ENCODE measurements around the gene SP9.

The SP9 gene

GRCh38 chr2:174334781-174335251 lies at the start of gene SP9:
Gene SP9, plus strand, starts transcription at chr2:174334954. Its CDS starts 139 bp downstream, at chr2:174335093.
- DNase-seq, result no peak

DNA sequence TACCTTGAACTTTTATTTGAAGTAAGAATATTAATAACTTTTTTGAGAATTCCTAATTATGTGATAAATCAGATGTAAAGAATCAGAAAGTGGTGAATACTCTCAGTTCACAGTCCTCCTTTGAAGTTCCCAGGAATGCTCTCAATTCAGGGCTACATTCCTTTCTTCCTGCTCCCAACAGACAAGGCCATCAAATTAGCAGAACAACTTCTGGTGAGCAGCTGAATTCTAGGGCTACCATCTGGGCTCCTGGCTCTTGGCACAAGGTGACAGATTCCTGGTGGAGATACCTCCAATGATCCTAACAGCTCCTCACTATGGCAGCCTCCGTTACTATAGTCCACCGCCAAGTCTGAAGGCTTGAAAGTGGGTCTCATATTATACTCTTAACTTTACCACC lies 48.6 kb upstream of the SP9 start:
- DNase-seq, result no peak

- DNase-seq, result no peak
Observed at GRCh38 chr2:174292908-174293307, 41.8 kb upstream of the SP9 start.

DNA sequence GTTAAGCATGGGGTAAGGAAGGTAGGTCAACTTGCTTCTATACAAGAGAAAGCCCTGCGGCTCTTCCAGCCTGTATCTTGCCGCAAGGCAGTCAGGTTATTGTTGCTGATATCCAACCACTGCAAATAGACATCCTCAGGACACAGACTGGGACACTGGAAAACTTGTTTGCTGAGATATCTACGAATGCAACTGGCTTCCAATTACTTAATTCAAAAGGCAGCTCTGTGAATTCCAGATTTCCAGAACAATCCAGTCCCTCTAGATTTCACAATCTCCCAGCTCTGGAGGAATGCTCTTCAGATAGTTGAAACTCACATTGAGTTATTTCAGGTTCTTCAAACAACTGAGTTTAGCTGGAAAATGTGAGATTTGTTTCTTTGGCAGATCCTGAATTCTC lies 34.6 kb upstream of the SP9 start:
- no peak for DNase-seq

- DNase-seq, result no peak
Observed at GRCh38 chr2:174312581-174313234, 22.0 kb upstream of the SP9 start.

DNA sequence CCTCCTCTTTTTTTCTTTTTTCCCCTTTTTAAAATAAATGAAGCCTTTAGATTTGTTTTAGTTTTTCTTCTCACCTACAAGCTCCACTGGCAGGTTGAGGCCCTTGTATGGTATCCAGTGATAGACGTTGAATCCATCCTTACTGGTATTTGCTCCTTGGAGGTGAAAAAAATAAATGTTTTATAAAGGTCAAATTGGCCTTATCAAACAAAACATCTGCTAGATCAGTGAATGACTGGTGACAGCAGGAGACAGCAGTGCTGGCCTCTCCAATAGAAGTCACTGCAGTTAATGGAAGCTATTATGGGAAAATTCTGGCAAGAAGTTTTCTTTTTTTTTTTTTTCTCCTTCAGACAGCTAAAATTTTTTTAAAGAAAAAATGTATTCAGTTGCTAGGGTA lies 12.6 kb upstream of the SP9 start:
- DNase-seq, result no peak

- no peak for DNase-seq
Observed at GRCh38 chr2:174322746-174323145, 12.0 kb upstream of the SP9 start.

GRCh38 chr2:174324530-174324929 lies 10.2 kb upstream of the SP9 start:
- no peak for DNase-seq

DNA sequence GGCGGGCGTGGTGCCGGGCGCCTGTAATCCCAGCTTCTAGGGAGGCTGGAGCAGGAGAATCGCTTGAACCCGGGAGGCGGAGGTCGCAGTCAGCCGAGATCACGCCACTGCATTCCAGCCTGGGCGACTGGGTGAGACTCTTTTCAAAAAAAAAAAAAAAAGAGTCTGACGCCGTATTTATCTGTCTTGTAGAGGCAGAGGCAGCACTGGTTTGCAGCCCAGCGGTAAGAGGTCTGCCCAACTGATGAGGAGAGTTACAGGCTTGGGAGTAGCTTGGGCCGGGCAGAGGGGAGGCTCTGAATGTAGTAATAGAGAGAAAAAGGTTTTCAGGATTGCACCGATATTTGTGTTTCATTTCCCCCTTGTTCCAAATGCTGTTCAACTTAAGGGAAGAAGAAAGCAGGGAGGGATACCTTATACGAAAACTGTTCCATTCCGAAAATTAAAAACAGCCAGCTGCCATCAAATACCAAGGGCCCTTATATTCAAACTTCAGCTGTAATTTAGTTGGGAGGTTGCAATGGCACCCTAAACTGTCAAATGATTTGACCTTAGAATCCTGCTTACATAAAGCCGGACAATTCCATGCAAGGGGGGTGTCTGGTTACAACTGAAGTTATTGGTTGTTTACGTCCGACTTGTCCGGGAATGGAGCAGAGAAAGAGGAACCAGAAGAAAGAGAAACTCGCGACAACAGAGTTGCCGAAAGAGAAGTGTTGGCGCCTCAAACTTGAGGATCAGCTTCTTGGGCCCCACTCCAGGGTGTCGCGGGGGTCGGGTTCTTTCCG lies 9.2 kb upstream of the SP9 start:
- no peak for DNase-seq

DNA sequence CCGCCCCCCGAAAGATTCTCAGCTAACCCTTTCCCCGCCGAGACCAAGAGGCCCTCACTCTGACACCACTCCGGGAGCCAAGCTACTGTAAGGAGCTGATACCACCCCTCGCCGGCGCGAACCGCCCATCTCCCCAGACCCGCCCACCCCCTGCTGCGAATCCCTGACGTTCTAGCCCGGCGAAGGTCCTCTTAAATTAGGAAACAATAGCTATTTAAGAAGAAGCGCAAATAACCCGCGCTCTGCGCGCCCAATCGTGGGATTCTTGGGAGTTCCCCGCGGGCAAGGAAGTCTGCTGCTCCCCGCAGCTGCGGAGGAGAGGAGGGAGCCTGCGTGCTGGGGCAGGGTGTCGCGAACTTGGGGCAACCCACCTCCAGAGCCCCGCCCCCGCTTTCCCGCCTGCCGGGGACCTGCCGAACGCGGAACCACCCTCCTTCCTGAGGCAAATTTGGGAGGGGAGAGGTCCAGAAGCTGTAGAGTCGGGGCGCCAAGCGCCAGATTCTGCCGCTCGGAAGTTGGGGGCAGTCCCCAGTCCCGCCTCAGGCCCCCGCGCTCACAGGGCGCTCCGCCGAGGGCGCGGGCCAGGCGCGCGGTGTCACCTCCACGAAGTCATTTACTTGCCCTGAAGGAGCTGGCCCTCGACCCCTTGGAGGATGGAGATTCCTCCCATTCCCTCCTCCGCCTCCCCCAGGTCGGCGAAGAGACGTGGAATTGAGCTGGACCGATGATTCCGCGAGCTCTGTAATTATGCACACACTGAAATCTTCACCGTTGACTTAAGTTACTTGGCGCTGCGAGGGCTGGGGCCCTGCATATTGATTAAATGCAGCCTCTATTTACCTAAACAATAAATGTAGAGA lies 8.4 kb upstream of the SP9 start:
- peak; percentile 17 for DNase-seq

DNA sequence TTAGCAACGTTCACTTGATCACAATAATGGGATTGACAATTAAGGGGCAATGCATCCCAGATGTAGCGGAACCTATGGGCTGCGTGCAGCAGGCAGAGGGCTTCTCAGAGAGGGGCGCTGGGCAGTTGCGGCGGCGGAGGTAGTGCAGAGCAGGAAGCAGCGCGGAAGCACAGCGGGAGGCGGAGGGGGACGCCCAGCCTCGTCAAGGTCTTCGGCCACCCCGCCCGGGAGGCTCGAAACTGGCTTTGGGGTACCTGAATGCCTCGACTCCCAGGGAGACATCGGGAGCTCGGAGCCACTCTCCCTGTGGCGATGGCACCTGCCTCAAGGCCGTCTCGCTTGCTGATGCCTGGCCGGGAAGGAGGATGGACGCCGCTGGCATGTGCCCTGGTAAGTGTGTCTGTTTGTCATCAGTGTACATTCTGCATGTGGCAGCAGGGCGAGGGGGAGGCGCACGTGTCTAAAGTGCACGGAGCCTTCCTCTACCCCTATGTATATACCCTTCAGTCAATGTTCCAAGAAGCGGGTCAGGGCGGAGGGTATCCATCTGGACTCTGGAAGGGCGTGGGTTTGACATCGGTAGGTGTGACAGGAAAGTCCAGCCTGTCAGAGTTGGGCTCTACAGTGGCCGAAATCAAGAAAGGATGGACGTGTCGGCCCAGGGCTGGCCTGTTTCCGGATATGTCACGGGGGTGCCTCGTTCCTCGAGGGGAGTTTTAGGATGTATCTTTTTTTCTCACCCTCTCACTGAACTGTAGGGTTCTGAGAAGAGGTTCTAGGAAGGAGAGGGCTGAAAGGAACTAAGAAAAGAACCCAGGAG lies 7.5 kb upstream of the SP9 start:
- no peak for DNase-seq

DNA sequence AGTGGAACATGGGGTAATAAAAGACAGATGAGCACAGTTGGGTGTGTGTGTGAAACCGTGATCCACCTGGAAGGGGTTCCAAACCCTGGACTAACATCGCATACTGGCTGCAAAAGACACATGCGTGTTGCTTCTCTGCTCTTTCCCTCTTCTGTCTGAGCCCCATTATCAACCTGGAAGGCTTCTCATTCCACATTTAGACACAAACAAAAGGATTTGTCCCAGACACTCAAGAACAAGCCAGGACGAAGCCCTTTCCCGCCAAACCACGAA lies 7.0 kb upstream of the SP9 start:
- DNase-seq, result no peak

DNA sequence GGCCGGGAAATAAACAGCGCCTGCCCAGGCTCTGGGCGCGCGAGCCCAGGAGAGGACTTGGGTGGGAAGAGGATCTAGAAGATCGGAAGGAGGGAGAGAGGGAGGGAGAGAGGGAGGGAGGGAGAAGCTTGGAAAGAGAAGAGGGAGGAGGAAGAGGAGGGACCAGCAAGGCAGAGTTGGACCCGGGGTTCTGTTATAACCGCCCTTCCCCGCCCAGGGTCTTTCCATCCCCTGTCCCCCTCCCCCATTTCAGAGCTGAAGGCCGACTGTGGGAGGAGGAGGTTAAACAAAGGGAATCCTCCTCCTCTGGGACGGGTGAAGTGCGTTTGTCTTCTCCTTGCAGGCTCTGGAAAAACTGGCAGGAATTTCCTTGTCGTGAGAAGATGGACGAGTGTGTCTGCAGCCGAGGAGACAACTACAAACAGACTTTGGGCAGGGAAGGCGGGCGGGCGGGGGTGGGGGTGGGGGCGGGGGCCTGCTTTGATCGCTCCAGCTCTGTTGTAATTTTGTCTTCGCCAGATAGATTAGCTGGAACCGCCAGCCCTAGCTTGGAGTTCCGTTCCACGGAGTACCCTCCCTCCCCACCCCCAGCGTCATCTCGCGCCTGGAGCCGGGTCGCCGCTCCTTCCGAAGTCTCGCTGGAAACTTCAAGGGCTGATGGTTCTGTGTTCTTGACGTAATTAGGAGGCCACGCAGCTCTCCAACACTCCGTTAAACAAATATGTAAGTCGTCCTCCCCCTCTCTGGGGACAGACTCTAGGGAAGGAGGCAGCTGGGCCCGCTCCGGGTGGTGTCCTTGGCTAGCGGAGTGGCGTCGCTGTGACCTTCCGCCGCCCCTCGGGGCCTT lies 6.4 kb upstream of the SP9 start:
- no peak for DNase-seq

DNA sequence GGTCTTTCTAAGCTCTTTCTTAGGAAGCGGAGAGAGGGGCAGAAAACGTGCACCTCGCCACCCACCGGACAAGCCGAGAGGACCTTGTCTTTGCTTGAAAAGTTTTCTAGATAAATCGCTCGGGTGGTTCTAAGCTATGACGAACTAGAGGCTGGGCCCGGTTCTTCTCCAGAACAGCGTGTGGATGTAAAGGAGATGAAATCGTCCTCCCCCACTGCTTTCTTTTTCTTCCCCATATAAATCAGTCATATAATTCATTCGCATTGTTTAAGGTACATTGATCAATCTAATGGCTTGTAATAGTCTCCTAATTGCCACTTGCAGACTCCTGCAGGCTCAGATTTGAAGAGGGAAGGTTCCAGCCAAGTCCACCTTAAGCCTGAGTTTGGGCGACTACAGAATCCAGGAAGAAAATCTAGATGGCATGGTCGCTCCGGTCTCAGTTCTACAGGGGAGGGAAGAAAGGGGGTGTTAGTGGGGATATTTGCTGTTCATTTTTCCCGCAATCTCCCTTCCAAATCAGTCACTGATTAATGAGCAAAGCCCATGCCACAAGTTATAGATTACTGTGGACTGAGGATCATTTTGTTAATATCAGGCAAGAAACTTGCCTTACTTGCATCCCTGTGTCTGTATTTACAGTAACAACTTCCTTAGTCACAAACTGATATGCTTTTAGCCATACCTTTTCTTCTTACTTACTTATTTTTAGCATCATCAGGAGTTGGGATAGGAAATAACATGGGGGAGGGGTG lies 5.6 kb upstream of the SP9 start:
- DNase-seq, result no peak

DNA sequence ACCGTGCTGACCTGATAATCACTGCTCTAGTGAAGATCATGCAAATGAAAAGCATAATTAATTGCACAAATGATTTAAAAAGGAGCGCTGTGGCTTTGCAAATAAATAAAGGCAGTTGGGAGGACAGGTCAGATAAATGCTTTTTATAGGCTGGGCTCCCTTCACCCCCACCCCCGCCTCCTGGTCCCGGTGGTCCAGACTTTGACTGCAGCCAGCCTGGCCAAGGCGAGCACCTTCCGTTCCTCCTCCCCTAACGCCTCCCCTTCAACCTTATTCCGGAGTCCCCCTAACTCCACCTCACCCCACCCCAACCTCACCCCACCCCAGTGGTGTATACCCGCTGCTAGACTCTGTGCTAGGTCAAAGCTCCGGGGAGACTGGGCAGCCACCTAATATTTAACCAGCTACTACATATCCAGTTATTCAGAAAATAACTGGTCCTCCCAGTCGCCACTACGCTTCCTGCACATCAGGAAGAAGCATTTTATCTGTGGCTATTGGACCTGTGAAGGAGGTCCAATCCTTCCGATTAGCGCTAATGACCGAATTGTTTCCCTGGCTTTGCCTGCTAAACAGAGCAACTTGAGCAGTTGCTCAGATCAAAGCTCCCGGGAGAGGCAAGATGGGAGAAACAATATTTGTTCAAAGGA lies 3.7 kb upstream of the SP9 start:
- no peak for DNase-seq

DNA sequence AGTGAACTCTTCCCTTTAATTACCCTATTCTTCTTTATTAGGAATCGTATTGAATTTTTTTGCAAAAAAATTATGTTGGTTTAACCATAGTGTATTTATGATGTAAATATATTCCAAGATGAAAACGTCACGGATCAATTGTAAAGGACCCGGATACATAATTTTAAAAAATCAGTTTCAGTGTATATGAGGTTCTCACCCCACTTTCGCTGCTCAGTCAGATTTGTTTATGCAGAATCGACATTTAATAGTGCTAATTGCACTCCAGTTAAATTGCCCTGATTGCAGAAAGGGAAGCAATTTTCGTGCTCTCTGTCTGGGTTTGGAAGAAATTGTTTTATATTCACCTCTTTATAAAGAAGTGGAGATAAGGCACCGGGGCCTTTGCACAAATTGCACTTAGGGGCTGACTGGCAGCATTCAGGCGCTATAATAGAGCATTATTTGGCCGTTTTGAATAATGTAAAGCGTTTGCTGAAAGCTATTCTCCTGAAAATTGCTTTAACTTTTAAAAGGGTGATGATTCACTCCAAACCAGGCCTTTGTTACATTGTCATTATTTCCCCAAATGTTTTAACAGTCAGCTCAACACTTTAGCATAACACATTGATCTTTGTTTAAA lies 3.0 kb upstream of the SP9 start:
- no peak for DNase-seq

- no peak for DNase-seq
Observed at GRCh38 chr2:174332217-174332963, 2.4 kb upstream of the SP9 start.

DNA sequence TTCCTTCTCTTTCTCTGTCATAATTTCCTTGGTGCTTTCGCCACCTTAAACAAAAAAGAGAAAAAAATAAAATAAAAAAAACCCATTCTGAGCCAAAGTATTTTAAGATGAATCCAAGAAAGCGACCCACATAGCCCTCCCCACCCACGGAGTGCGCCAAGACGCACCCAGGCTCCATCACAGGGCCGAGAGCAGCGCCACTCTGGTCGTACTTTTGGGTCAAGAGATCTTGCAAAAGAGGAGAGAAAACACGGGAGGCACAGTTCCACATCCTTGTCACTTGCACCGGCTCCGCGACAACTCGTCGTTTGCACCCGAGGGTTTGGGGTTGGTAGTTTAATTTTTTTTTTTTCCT lies 1.8 kb upstream of the SP9 start:
- DNase-seq, result no peak
